Diencephalon (tissue), 1 donor: ENCODE data around the gene TRAF3IP1. TPM values are rescaled to one million over a fixed set of nuclear protein-coding genes. Genes with fewer than 3 reads are reported as not detected.

Experiments
- small RNA-seq: library from RNA; depleted of rRNA; stranded (forward); fragments of <200 nt; gene quantifications from one replicate; pipeline ENCODE3, GENCODE V24; 2014
- total RNA-seq: library from RNA; depleted of rRNA; stranded (reverse); fragments of >200 nt; gene quantifications from one replicate; pipeline ENCODE4 v1.2.3, GENCODE V29; 2014

The TRAF3IP1 gene
- total RNA-seq, result 18.5 TPM

GRCh38 chr2:238320246-238320647 is at the start of gene TRAF3IP1:
TSS of gene TRAF3IP1 (plus strand) at chr2:238320518. CDS start at chr2:238320663, 145 bp downstream.

GRCh38 chr2:238287737-238288649 is 32.3 kb upstream of the TRAF3IP1 start, which contains the start of gene PER2:
TSS of gene PER2 (minus strand) at chr2:238288610. CDS start at chr2:238277936, 10,674 bp downstream.

GRCh38 chr2:238426568-238427434 is 106.5 kb downstream of the TRAF3IP1 start, which contains the start of gene ASB1:
TSS of gene ASB1 (plus strand) at chr2:238426927. CDS start at chr2:238427071, 144 bp downstream.

Small RNA genes within 50 kb of the gene (small RNA-seq; reads per million reads assigned to genes)
- not detected for gene RNU6-234P

Other genes with a start within 250 kb of the TRAF3IP1 start
- gene ESPNL, start 220.2 kb upstream of the TRAF3IP1 start, total RNA-seq, result 0.23 TPM
- not detected for gene KLHL30, start 181.8 kb upstream of the TRAF3IP1 start, total RNA-seq
- 1.2 TPM for gene ERFE, start 161.5 kb upstream of the TRAF3IP1 start, total RNA-seq
- gene ILKAP, start 116.8 kb upstream of the TRAF3IP1 start, total RNA-seq, result 55.1 TPM
- 40.6 TPM for gene HES6, start 80.5 kb upstream of the TRAF3IP1 start, total RNA-seq
- 5.1 TPM for gene PER2, start 31.9 kb upstream of the TRAF3IP1 start, total RNA-seq
- 22.6 TPM for gene ASB1, start 106.4 kb downstream of the TRAF3IP1 start, total RNA-seq